Limb (tissue), 2 donors: ENCODE data around the gene YBX2.
"Not testable (repeated sequence)": the region's sequence is repeated elsewhere in the genome, so short reads cannot be mapped to it uniquely, and the experiment has no call there.

Experiments used
- DNase-seq, 2 donors: peaks; one replicate each; pipeline ENCODE4 v3.0.0-alpha.2; 2016; ENCODE audit errors: extremely low spot score in 2 of 2

The YBX2 gene

GRCh38 chr17:7248796-7249195, 45.6 kb downstream of the YBX2 start:
- no peak for DNase-seq

- DNase-seq: no peak
Measured at GRCh38 chr17:7246779-7247178, 47.7 kb downstream of the YBX2 start.

- not testable (repeated sequence) for DNase-seq
Measured at GRCh38 chr17:7243838-7244237, 50.6 kb downstream of the YBX2 start.

GRCh38 chr17:7243453-7243729, 51.0 kb downstream of the YBX2 start:
- DNase-seq: no peak

GRCh38 chr17:7242717-7243452, 51.6 kb downstream of the YBX2 start:
- DNase-seq: peak; percentile 96 to 97

- DNase-seq: peak; percentile 96 to 99
Measured at GRCh38 chr17:7241783-7242716, 52.4 kb downstream of the YBX2 start, which contains the start of gene GABARAP. GABARAP (minus strand) TSS chr17:7242449; CDS start chr17:7242330, 119 bp downstream.

- DNase-seq: no peak
Measured at GRCh38 chr17:7241090-7241733, 53.2 kb downstream of the YBX2 start.

- no peak for DNase-seq
Measured at GRCh38 chr17:7240375-7240774, 54.1 kb downstream of the YBX2 start.

GRCh38 chr17:7239091-7240027, 55.1 kb downstream of the YBX2 start, which contains the start of gene PHF23:
PHF23 (minus strand) TSS chr17:7239457; CDS start chr17:7239279, 178 bp downstream.
- DNase-seq: peak; percentile 99 to 100

GRCh38 chr17:7238420-7239090, 55.9 kb downstream of the YBX2 start:
- DNase-seq: peak in 1 of 2 donors; percentile 77
